HL-60 (cell line): ENCODE measurements around the gene POGK.

Source experiments
- DNase-seq, 2 experiments: peaks; one replicate each; pipeline ENCODE4 v3.0.0-alpha.2; 2010 to 2020; ENCODE audit warnings: low read depth in 1 of 2, low spot score in 1 of 2
- H3K27ac ChIP-seq: fragments of 250-450 bp; sonication (Bioruptor Pico); replicated peaks from 2 replicates; pipeline ENCODE4 v1.5.1; 2020; ENCODE audit warnings: mild to moderate bottlenecking, moderate library complexity
- H3K27me3 ChIP-seq: fragments of 250-450 bp; sonication (Bioruptor Pico); 2 replicates; pipeline ENCODE4 v1.5.1; 2021; ENCODE audit warnings: mild to moderate bottlenecking, moderate library complexity; ENCODE audit not compliant: insufficient read depth, poor library complexity, severe bottlenecking
- H3K4me3 ChIP-seq: replicated peaks from 2 replicates; pipeline ENCODE4 v1.5.1; 2011; ENCODE audit warnings: mild to moderate bottlenecking, control low read depth, low read length; ENCODE audit not compliant: insufficient read depth
- GABPA ChIP-seq: IDR thresholded peaks from 2 replicates; pipeline ENCODE4 v1.6.1; 2012; ENCODE audit warnings: low read depth
- POLR2AphosphoS5 ChIP-seq: IDR thresholded peaks from 2 replicates; pipeline ENCODE4 v1.6.1; 2012; ENCODE audit warnings: low read depth
- SPI1 ChIP-seq: IDR thresholded peaks from 2 replicates; pipeline ENCODE4 v1.6.1; 2012; ENCODE audit warnings: low read depth, mild to moderate bottlenecking, borderline replicate concordance
- TF ChIP-seq, protein P1 (sequence below): IDR thresholded peaks from one replicate; pipeline ENCODE4 v1.5.1; 2011; ENCODE audit warnings: low read length, control low read depth, inconsistent platforms; ENCODE audit not compliant: insufficient read depth
- TF ChIP-seq, protein P2 (sequence below): IDR thresholded peaks from 2 replicates; pipeline ENCODE4 v1.6.1; 2012; ENCODE audit warnings: low read depth; ENCODE audit not compliant: insufficient replicate concordance

The POGK gene

DNA sequence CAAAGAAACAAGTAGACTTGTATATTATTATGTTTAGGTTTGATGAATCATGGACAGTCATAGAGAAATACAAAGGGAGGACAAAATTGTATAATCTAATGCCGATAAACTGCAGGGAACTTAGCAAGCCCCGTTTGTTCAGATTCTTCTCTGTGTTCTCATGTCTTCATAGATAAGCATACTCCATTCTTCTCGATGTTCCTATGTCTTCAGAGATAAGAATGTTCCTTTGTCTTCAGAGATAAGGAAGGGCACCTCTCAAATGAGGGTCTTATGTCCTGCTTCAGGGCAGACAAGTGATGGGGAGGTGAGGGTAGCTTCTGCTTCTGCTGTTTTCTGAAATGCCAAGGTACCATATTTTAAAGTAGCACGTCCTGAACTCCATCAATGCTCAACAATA is 56.5 kb downstream of the POGK start:
- H3K27me3 ChIP-seq: no peaks in the 10 kb centered on the region
- DNase-seq: no peak
- TF ChIP-seq SPI1 (no peak), POLR2AphosphoS5 (no peak), GABPA (no peak)
- TF ChIP-seq, protein P1, sequence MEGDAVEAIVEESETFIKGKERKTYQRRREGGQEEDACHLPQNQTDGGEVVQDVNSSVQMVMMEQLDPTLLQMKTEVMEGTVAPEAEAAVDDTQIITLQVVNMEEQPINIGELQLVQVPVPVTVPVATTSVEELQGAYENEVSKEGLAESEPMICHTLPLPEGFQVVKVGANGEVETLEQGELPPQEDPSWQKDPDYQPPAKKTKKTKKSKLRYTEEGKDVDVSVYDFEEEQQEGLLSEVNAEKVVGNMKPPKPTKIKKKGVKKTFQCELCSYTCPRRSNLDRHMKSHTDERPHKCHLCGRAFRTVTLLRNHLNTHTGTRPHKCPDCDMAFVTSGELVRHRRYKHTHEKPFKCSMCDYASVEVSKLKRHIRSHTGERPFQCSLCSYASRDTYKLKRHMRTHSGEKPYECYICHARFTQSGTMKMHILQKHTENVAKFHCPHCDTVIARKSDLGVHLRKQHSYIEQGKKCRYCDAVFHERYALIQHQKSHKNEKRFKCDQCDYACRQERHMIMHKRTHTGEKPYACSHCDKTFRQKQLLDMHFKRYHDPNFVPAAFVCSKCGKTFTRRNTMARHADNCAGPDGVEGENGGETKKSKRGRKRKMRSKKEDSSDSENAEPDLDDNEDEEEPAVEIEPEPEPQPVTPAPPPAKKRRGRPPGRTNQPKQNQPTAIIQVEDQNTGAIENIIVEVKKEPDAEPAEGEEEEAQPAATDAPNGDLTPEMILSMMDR: no peak
- TF ChIP-seq, protein P2, sequence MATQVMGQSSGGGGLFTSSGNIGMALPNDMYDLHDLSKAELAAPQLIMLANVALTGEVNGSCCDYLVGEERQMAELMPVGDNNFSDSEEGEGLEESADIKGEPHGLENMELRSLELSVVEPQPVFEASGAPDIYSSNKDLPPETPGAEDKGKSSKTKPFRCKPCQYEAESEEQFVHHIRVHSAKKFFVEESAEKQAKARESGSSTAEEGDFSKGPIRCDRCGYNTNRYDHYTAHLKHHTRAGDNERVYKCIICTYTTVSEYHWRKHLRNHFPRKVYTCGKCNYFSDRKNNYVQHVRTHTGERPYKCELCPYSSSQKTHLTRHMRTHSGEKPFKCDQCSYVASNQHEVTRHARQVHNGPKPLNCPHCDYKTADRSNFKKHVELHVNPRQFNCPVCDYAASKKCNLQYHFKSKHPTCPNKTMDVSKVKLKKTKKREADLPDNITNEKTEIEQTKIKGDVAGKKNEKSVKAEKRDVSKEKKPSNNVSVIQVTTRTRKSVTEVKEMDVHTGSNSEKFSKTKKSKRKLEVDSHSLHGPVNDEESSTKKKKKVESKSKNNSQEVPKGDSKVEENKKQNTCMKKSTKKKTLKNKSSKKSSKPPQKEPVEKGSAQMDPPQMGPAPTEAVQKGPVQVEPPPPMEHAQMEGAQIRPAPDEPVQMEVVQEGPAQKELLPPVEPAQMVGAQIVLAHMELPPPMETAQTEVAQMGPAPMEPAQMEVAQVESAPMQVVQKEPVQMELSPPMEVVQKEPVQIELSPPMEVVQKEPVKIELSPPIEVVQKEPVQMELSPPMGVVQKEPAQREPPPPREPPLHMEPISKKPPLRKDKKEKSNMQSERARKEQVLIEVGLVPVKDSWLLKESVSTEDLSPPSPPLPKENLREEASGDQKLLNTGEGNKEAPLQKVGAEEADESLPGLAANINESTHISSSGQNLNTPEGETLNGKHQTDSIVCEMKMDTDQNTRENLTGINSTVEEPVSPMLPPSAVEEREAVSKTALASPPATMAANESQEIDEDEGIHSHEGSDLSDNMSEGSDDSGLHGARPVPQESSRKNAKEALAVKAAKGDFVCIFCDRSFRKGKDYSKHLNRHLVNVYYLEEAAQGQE: no peak
- no peak overlapping the region for H3K4me3 ChIP-seq
- H3K27ac ChIP-seq: no peak overlapping the region

DNA sequence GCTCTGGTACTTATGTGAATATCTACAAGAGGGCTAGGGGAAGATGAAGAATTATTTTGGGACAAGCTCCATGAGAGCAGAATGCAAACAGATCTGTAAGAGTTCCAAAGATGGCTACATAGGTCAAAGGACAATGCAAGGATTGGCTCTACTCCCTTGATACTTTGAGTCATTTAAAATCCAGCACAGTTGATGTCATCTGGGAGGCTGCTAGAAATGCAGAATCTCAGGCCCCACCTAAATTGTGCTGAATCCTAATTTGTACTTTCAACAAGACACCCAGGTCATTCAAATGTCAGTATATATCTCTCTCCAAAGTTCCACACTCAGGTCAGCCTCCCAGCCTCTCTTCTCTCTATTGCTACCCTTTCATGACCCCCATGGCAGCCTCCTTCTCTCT is 60.5 kb downstream of the POGK start:
- H3K27ac ChIP-seq: no peak overlapping the region
- DNase-seq: no peak
- H3K4me3 ChIP-seq: no peak overlapping the region
- no peaks in the 10 kb centered on the region for H3K27me3 ChIP-seq
- TF ChIP-seq, protein P1: no peak
- TF ChIP-seq GABPA: no peak

DNA sequence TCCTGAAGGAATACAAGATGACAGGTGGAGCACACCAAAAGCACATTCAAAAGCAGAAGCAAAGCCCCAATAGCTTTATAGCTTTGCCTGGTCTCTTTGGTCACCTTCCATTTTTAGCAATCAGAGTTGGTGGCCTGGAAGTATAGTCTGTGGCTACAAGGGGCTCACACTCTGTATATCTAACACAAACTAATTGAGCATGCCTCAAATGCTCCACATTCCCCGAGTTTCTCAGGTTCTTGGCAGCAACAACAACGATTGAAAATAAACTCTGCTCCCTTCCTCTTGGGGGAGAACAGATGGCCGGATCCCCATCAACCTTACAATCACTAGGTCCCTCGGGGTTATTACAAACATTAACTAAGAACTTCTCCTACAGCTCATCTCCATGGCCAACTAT is 61.7 kb downstream of the POGK start:
- H3K27ac ChIP-seq: no peak overlapping the region
- H3K4me3 ChIP-seq: no peak overlapping the region
- no peaks in the 10 kb centered on the region for H3K27me3 ChIP-seq
- no peak for TF ChIP-seq SPI1
- DNase-seq: no peak

DNA sequence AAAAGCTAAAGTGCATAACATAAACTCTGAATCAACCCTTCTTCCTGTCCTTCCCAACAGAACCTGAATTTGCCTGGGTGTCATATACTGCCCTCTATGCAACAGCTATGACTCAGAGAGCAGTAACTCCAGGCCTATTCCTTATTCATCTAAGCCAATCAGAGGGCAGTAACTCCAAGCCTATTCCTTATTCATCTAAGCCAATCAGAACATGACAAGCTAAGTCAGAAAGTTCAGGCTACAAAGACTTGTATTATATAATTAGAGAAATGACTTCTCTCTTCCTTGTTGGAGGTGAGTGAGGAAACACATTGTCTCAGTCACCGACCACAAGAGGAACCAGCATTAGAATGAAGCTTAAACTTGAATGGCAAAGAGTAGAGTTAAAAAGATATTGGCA is 63.0 kb downstream of the POGK start:
- DNase-seq: peak; percentile 72 to 89
- Histone ChIP-seq H3K4me3 (no peak overlapping the region), H3K27ac (peak overlapping the region; percentile 43), H3K27me3 (no peaks in the 10 kb centered on the region)
- TF ChIP-seq GABPA: no peak
- peak; percentile 78 for TF ChIP-seq SPI1

DNA sequence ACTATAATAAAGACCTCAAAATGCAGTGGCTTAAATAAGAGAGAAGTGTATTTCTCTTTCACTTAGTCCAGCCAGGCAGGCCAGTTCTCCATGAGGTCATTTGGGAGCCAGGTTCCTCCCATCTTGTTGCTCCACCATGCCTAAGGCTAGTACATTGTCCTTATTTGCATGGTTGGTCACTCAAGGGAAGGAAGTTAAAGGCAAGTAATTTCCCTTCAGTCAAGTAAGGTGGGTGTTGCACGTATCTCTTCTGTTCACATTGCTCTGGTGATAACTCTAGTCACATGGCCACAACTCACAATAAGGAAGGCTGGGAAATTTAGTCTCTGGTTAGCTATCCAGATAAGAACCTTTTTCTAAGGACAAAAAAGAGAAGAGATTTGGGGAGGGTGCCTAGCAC is 64.0 kb downstream of the POGK start:
- TF ChIP-seq SPI1 (no peak), GABPA (no peak), POLR2AphosphoS5 (no peak)
- TF ChIP-seq, protein P2: no peak
- TF ChIP-seq, protein P1: no peak
- no peak overlapping the region for H3K27ac ChIP-seq
- DNase-seq: no peak

More for the DNA sequence above, 64.0 kb downstream of the POGK start:
- no peaks in the 10 kb centered on the region for H3K27me3 ChIP-seq
- no peak overlapping the region for H3K4me3 ChIP-seq
